Endothelial cell of umbilical vein (primary cell): ENCODE results near the gene ARID1B.

Experiments used
- CTCF ChIP-seq, 2 donors: IDR thresholded peaks; 1 replicate in 1 of 2; 2 replicates in 1 of 2; pipeline ENCODE4 v1.5.1; 2011; ENCODE audit warnings: low read length in 2 of 2, mild to moderate bottlenecking in 2 of 2, moderate library complexity in 2 of 2, control low read depth in 1 of 2, inconsistent platforms in 1 of 2, low read depth in 1 of 2; ENCODE audit not compliant: insufficient read depth in 1 of 2; ENCODE audit errors: extremely low read depth in 1 of 2
- EZH2 ChIP-seq: IDR thresholded peaks from 2 replicates; pipeline ENCODE4 v1.6.1; 2012; ENCODE audit warnings: borderline replicate concordance, low read depth, mild to moderate bottlenecking, moderate library complexity, low read length, inconsistent platforms; ENCODE audit not compliant: severe bottlenecking
- MYC ChIP-seq: IDR thresholded peaks from one replicate; pipeline ENCODE4 v1.6.1; 2011; ENCODE audit warnings: mild to moderate bottlenecking, low read depth, low read length
- POLR2A ChIP-seq: IDR thresholded peaks from 2 replicates; pipeline ENCODE4 v1.6.1; 2012; ENCODE audit warnings: low read depth, mild to moderate bottlenecking, control low read depth, low read length
- TF ChIP-seq, protein P1 (sequence below): IDR thresholded peaks from 2 replicates; pipeline ENCODE4 v1.6.1; 2011; ENCODE audit not compliant: insufficient read depth, insufficient read length

DNA sequence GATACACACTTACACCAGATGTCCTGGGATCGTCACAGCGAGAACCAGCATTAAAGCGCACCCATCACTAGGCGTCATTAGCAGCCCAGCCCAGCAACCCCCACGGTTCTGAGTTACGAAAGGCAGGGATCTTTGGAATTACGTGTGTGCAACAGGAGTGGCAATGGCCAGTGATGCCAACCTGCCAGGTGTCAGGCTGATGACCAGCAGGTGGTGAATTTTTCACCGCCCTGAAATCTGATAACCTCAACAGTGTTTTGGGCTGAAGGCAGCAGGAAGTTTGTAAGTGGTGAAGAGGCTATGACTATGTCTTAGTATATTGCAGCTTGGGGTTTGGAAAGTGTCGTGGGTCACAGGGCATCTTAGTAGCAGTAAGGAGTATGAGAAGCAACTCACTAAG lies 380.1 kb downstream of the ARID1B start:
- TF ChIP-seq CTCF (IDR thresholded peaks at IDR 0.05; ENCODE audit: extremely low read depth in 1 of 2, insufficient read depth in 1 of 2, low read depth in 1 of 2, low read length in 2 of 2) (no peak), EZH2 (no peak), POLR2A (no peak), MYC (no peak)
- TF ChIP-seq, protein P1, sequence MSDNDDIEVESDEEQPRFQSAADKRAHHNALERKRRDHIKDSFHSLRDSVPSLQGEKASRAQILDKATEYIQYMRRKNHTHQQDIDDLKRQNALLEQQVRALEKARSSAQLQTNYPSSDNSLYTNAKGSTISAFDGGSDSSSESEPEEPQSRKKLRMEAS = no peak
